HepG2 (cell line): ENCODE data around the gene ABRACL. TPM values are rescaled to one million over a fixed set of nuclear protein-coding genes. Genes with fewer than 3 reads are reported as not detected.

ENCODE experiments used
- AKNA ChIP-seq: sonication (generic); formaldehyde crosslinking; IDR thresholded peaks from 2 replicates; pipeline ENCODE4 v1.4.0; 2020; ENCODE audit warnings: missing genetic modification reagents, borderline replicate concordance
- HNF1A ChIP-seq, 2 experiments: sonication (generic) in 1 of 2; formaldehyde crosslinking in 1 of 2; IDR thresholded peaks; 2 replicates each; pipeline versions ENCODE4 v1.4.0 to v1.6.1; 2016 to 2020; ENCODE audit warnings: borderline replicate concordance in 1 of 2, low read depth in 1 of 2, mild to moderate bottlenecking in 1 of 2, missing genetic modification reagents in 1 of 2
- MLX ChIP-seq: IDR thresholded peaks from 2 replicates; pipeline ENCODE4 v1.6.1; 2016
- MTA3 ChIP-seq: sonication (generic); formaldehyde crosslinking; IDR thresholded peaks from 2 replicates; pipeline ENCODE4 v1.4.0; 2020; ENCODE audit warnings: missing genetic modification reagents
- NBN ChIP-seq: fragments of 450-650 bp; conservative IDR thresholded peaks from 2 replicates; pipeline ENCODE4 v1.6.1; 2017
- USF2 ChIP-seq, 2 experiments: sonication (generic) in 1 of 2; formaldehyde crosslinking in 1 of 2; IDR thresholded peaks; 2 replicates each; pipeline versions ENCODE4 v1.5.1 to v1.6.1; 2011 to 2020; ENCODE audit warnings: borderline replicate concordance in 1 of 2, low read depth in 1 of 2, low read length in 1 of 2, mild to moderate bottlenecking in 1 of 2, missing genetic modification reagents in 1 of 2, moderate library complexity in 1 of 2
- YEATS4 ChIP-seq: sonication (generic); formaldehyde crosslinking; IDR thresholded peaks from 2 replicates; pipeline ENCODE4 v1.4.0; 2020; ENCODE audit warnings: missing genetic modification reagents, borderline replicate concordance
- ZFP36L2 ChIP-seq: sonication (generic); formaldehyde crosslinking; IDR thresholded peaks from 2 replicates; pipeline ENCODE4 v1.4.0; 2020; ENCODE audit warnings: missing genetic modification reagents
- ZMYM3 ChIP-seq: sonication (generic); formaldehyde crosslinking; IDR thresholded peaks from 2 replicates; pipeline ENCODE4 v1.5.1; 2020; ENCODE audit warnings: mild to moderate bottlenecking, missing genetic modification reagents
- ZNF484 ChIP-seq: sonication (generic); formaldehyde crosslinking; IDR thresholded peaks from 2 replicates; pipeline ENCODE4 v1.5.1; 2020; ENCODE audit warnings: mild to moderate bottlenecking, low read depth, missing genetic modification reagents, borderline replicate concordance
- ZNF800 ChIP-seq: sonication (generic); formaldehyde crosslinking; IDR thresholded peaks from 2 replicates; pipeline ENCODE4 v1.4.0; 2020; ENCODE audit warnings: missing genetic modification reagents
- polyA plus RNA-seq, 8 experiments: library from polyadenylated mRNA; depleted of rRNA in 3 of 8; stranded (reverse) in 7 of 8; unstranded in 1 of 8; fragments of >200 nt; fragmentation: Illumina TruSeq in 4 of 8; extraction: Trizol in 4 of 8; gene quantifications; 2 replicates each; pipeline versions ENCODE4 v1.2.1 to v1.2.3, GENCODE V29; 2011 to 2016; ENCODE audit warnings: low read depth in 4 of 8, missing spikeins in 1 of 8, mixed read lengths in 1 of 8; ENCODE audit not compliant: insufficient read depth in 1 of 8
- total RNA-seq, 5 experiments: library from RNA; depleted of rRNA; stranded (reverse); fragments of >200 nt; fragmentation: Illumina TruSeq; extraction: Trizol; gene quantifications; 2 replicates each; pipeline ENCODE4 v1.2.3, GENCODE V29; 2016; ENCODE audit warnings: low read depth in 1 of 5

Gene ABRACL
- total and polyA plus RNA-seq, 2 of the 13 experiments (the other 11 are each of a cell fraction or from before 2014, with no cell fraction given) = 1.4 to 5.4 TPM

GRCh38 chr6:138989098-138989983, 39.2 kb upstream of the ABRACL start (continued):
- TF ChIP-seq HNF1A (IDR thresholded peaks at IDR 0.05; ENCODE audit: low read depth) (peak; percentile 20; the same call in 1 of the 2 replicates), HNF1A (CRISPR knock-in tag; IDR thresholded peaks at IDR 0.05; ENCODE audit: borderline replicate concordance) (no peak), ZNF484 (CRISPR knock-in tag) (no peak), ZFP36L2 (CRISPR knock-in tag) (no peak), MLX (CRISPR knock-in tag) (peak; percentile 29; the same call in 1 of the 2 replicates), YEATS4 (CRISPR knock-in tag) (peak; percentile 55; the same call in 1 of the 2 replicates), ZNF800 (CRISPR knock-in tag) (0 out of 2 replicates have a peak, but pooled peaks have one; percentile 13), MTA3 (CRISPR knock-in tag) (no peak), USF2 (IDR thresholded peaks at IDR 0.05; ENCODE audit: low read depth, low read length) (no peak), USF2 (CRISPR knock-in tag; IDR thresholded peaks at IDR 0.05; ENCODE audit: borderline replicate concordance) (no peak), ZMYM3 (CRISPR knock-in tag) (peak; percentile 89), NBN (no peak), AKNA (CRISPR knock-in tag) (no peak)
